Measurements from ENCODE around the gene P2RY6. TPM values are rescaled to one million over a fixed set of nuclear protein-coding genes. Genes with fewer than 3 reads are reported as not detected.
A peak's percentile ranks its signal among the peaks of the same experiment; 100 is the strongest.

P2RY6 gene
- total and polyA plus RNA-seq, 10 of the 15 experiments (the other 5 are each of a cell fraction or from before 2014, with no cell fraction given): 0.05 to 0.90 (median 0.22) TPM; not detected in 4

DNA sequence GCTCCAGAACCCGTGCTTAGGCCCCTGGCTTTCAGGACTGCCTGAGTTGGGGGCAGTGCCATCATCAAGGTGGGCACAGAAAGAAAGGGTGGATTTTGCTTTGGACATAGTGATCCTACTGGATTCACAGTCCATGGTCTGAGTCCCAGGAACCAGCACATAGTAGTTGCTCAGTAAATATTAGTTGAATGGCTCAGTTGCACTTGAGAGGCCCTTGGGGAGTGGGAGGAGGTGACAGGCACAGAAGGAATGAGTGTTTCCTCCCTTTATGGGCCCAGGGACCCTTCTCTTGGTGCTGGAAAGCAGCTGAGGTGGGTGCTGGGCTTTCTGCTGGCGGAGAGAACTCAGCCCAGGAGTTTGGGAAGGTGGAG lies 52.5 kb downstream of the P2RY6 start:
- H3K27me3 ChIP-seq (replicated peaks in 1 of 2; ENCODE audit: control insufficient read depth in 2 of 2, insufficient read depth in 2 of 2, low read length in 1 of 2): no peaks in the 10 kb centered on the region
- H3K36me3 ChIP-seq (ENCODE audit: control insufficient read depth in 2 of 2, insufficient read depth in 2 of 2, low read length in 1 of 2): no peaks in the 10 kb centered on the region; a peak in 2 of 4 replicates
- H3K4me1 ChIP-seq (ENCODE audit: control insufficient read depth, insufficient read depth, low read length): peaks cover 80% of the 10 kb centered on the region
- 47% methylated on average over 2 of the region's 2 CpGs for WGBS (ENCODE audit: insufficient coverage, insufficient replicate concordance, low lambda C conversion rate, missing lambda C conversion rate)
- in situ Hi-C loops (cut with MboI): no loop called here
- peaks cover 4% of the 10 kb centered on the region for H3K79me2 ChIP-seq (ENCODE audit: control insufficient read depth, insufficient read depth, low read length)
- CTCF ChIA-PET: interaction anchor here (0.9 to 7.6 kb wide), 6 partner anchors 9 to 17 kb away, joined by 3 to 126 read pairs (median 8); partner anchors contain the start of gene ARHGEF17
- peak overlapping the region; percentile 99 for H3K27ac ChIP-seq (ENCODE audit: control insufficient read depth, insufficient read depth)
- H3K9ac ChIP-seq (ENCODE audit: control insufficient read depth, insufficient read depth, low read length): peak overlapping the region; percentile 79
- RAD21 ChIA-PET (ENCODE audit: unreplicated experiment): interaction anchor here (4.0 to 10.5 kb wide), 3 partner anchors 10 to 17 kb away, joined by 22 to 115 read pairs (median 40); partner anchors contain the start of gene ARHGEF17
- peak overlapping the region; percentile 38; the same call in 1 of the 2 replicates for H3K4me3 ChIP-seq
- intact Hi-C loops (cut with micrococcal nuclease; ENCODE audit: unreplicated experiment): loop anchor here (1.0 to 2.0 kb wide), 3 partner anchors 10 to 172 kb away; no protein-coding TSS in a partner anchor
- TSS peak; percentile 98 for BruUV-seq (replicated peaks)
- H3K9me3 ChIP-seq (replicated peaks; ENCODE audit: control insufficient read depth, insufficient read depth, low read length): no peaks in the 10 kb centered on the region
- peak overlapping the region; percentile 73 for H2AFZ ChIP-seq (ENCODE audit: control insufficient read depth, low read depth, low read length)
- peak; percentile 8 for ATAC-seq
- H3K4me2 ChIP-seq (ENCODE audit: control insufficient read depth, insufficient read depth): peak overlapping the region; percentile 68
- FAIRE-seq: no peak
- POLR2A ChIA-PET: interaction anchor here (0.9 to 6.3 kb wide), 4 partner anchors 10 to 60 kb away, joined by 3 to 78 read pairs (median 18); partner anchors contain the start of gene ARHGEF17
- H4K20me1 ChIP-seq (ENCODE audit: control insufficient read depth, insufficient read depth): no peaks in the 10 kb centered on the region
- no peak for DNase-seq (ENCODE audit: low read depth, low spot score)
- SMC1A ChIA-PET (ENCODE audit: uncharacterized antibody, unreplicated experiment): interaction anchor here (0.5 to 11.8 kb wide), 4 partner anchors 10 to 250 kb away, joined by 3 to 106 read pairs (median 40); partner anchors contain the start of gene ARHGEF17
- TF ChIP-seq, protein P1, sequence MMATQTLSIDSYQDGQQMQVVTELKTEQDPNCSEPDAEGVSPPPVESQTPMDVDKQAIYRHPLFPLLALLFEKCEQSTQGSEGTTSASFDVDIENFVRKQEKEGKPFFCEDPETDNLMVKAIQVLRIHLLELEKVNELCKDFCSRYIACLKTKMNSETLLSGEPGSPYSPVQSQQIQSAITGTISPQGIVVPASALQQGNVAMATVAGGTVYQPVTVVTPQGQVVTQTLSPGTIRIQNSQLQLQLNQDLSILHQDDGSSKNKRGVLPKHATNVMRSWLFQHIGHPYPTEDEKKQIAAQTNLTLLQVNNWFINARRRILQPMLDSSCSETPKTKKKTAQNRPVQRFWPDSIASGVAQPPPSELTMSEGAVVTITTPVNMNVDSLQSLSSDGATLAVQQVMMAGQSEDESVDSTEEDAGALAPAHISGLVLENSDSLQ (IDR thresholded peaks at IDR 0.05): peak; percentile 48; the same call in 1 of the 2 replicates
- no peak for TF ChIP-seq MXI1 (IDR thresholded peaks at IDR 0.05; ENCODE audit: low read depth, low read length)
- TF ChIP-seq CREM (IDR thresholded peaks at IDR 0.05; ENCODE audit: low read depth): no peak
- TF ChIP-seq SMARCA5 (IDR thresholded peaks at IDR 0.05): 0 out of 2 replicates have a peak, but pooled peaks have one; percentile 17
